ENCODE measurements around the gene PRICKLE4. TPM values are rescaled to one million over a fixed set of nuclear protein-coding genes. Genes with fewer than 3 reads are reported as not detected.

Gene PRICKLE4, protein sequence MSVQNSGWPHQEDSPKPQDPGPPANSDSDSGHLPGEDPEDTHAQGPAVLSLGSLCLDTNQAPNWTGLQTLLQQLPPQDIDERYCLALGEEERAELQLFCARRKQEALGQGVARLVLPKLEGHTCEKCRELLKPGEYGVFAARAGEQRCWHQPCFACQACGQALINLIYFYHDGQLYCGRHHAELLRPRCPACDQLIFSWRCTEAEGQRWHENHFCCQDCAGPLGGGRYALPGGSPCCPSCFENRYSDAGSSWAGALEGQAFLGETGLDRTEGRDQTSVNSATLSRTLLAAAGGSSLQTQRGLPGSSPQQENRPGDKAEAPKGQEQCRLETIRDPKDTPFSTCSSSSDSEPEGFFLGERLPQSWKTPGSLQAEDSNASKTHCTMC
- 0.50 to 1.5 TPM (median 0.82 TPM) in 3 replicates for total RNA-seq (2021)
- percentile 35 among the genes with signal in this experiment for Bru-seq, nascent RNA
- long read RNA-seq, experiment 1 = 0 reads
- long read RNA-seq, experiment 2 = 0 reads
- long read RNA-seq, experiment 3 = 0 reads

- H3K36me3 Mint-ChIP-seq = no peaks in the 10 kb centered on the region
- H3K4me1 Mint-ChIP-seq = peaks cover 30% of the 10 kb centered on the region
- H3K4me3 Mint-ChIP-seq = peak within 1 kb of the TSS; percentile 84
- ChIA-PET POLR2A (no interaction called here), CTCF (interaction anchor here (0.5 to 0.9 kb wide), 3 partner anchors 186 to 576 kb away, joined by 3 to 7 read pairs (median 4); no protein-coding TSS in a partner anchor)
- peaks cover 50% of the 10 kb centered on the region for H3K27me3 Mint-ChIP-seq (ENCODE audit: low read depth)
- no peak within 1 kb of the TSS; the same call in 1 of the 2 replicates for H3K27ac Mint-ChIP-seq
- H3K9me3 Mint-ChIP-seq = no peaks in the 10 kb centered on the region
- ATAC-seq = peak; percentile 3
- DNase-seq (ENCODE audit: low spot score) = peak; percentile 56
- TF ChIP-seq FOXP4 (CRISPR knock-in tag; IDR thresholded peaks at IDR 0.05) (no peak), MAX (CRISPR knock-in tag; IDR thresholded peaks at IDR 0.05) (0 out of 2 replicates have a peak, but pooled peaks have one; percentile 23)
Measured at GRCh38 chr6:41780551-41781365, at the start of gene PRICKLE4. Gene PRICKLE4, plus strand, starts transcription at chr6:41780782. Its CDS starts 2,692 bp downstream, at chr6:41783474.

DNA sequence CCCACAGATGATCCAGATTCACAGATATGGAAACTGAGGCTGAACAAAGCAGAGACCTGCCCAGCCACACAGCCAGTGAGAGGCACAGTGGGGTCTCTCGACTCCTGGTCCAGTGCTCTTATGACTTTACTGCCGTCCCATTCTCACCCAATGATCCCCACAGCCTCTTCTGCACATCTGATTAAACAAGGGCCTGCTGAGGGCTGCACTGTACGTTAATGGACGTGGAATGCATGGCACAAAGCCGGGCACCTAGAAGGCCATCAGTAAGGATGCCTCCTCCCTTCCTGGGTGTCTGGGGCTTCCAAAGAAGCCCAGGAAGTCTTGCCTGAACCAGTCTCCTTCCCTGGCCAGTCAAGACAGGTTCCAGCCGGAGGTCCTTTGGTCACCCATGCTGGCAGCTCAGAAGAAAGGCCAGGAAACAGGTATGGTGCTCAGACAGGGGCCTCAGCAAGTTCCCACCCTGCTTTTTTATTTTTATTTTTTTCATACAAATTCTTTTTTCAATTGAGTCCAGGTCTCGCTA, 49.0 kb upstream of the PRICKLE4 start:
- Mint-ChIP-seq H3K4me1 (peaks cover 55% of the 10 kb centered on the region), H3K27ac (no peak overlapping the region), H3K36me3 (no peaks in the 10 kb centered on the region), H3K9me3 (no peaks in the 10 kb centered on the region), H3K27me3 (ENCODE audit: low read depth) (peaks cover 15% of the 10 kb centered on the region), H3K4me3 (no peak overlapping the region)
- ATAC-seq = no peak
- DNase-seq (ENCODE audit: low spot score) = no peak
- TF ChIP-seq OVOL2 (CRISPR knock-in tag; IDR thresholded peaks at IDR 0.05; ENCODE audit: borderline replicate concordance) = no peak
- no peak for TF ChIP-seq ZNF232 (CRISPR knock-in tag; IDR thresholded peaks at IDR 0.05)
- no peak for TF ChIP-seq IRF2 (CRISPR knock-in tag; IDR thresholded peaks at IDR 0.05; ENCODE audit: borderline replicate concordance, low read depth)
- TF ChIP-seq, protein P1, sequence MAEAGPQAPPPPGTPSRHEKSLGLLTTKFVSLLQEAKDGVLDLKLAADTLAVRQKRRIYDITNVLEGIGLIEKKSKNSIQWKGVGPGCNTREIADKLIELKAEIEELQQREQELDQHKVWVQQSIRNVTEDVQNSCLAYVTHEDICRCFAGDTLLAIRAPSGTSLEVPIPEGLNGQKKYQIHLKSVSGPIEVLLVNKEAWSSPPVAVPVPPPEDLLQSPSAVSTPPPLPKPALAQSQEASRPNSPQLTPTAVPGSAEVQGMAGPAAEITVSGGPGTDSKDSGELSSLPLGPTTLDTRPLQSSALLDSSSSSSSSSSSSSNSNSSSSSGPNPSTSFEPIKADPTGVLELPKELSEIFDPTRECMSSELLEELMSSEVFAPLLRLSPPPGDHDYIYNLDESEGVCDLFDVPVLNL (CRISPR knock-in tag; IDR thresholded peaks at IDR 0.05; ENCODE audit: borderline replicate concordance, low read depth) = no peak
- CTCF ChIA-PET = no interaction called here
- POLR2A ChIA-PET = no interaction called here

- Mint-ChIP-seq H3K27ac (no peak overlapping the region), H3K4me3 (no peak overlapping the region), H3K36me3 (no peaks in the 10 kb centered on the region), H3K27me3 (ENCODE audit: low read depth) (peaks cover 15% of the 10 kb centered on the region), H3K4me1 (peaks cover 55% of the 10 kb centered on the region), H3K9me3 (no peaks in the 10 kb centered on the region)
- ChIA-PET POLR2A (no interaction called here), CTCF (interaction anchor here (0.9 to 4.6 kb wide), 3 partner anchors 27 to 290 kb away, joined by 3 to 37 read pairs (median 4); partner anchors contain the start of gene FRS3)
- DNase-seq (ENCODE audit: low spot score) (no peak), ATAC-seq (no peak)
- TF ChIP-seq NFE2L1 (CRISPR knock-in tag; IDR thresholded peaks at IDR 0.05) (no peak), SOX15 (CRISPR knock-in tag; IDR thresholded peaks at IDR 0.05) (no peak), ZBTB43 (CRISPR knock-in tag; IDR thresholded peaks at IDR 0.05) (no peak), CDX4 (CRISPR knock-in tag; IDR thresholded peaks at IDR 0.05; ENCODE audit: borderline replicate concordance) (no peak), ZNF416 (CRISPR knock-in tag; IDR thresholded peaks at IDR 0.05) (no peak), ZNF317 (CRISPR knock-in tag; IDR thresholded peaks at IDR 0.05; ENCODE audit: borderline replicate concordance, low read depth) (no peak), CBFB (CRISPR knock-in tag; IDR thresholded peaks at IDR 0.05; ENCODE audit: low read depth) (no peak), FOXP4 (CRISPR knock-in tag; IDR thresholded peaks at IDR 0.05) (no peak), ZNF532 (CRISPR knock-in tag; IDR thresholded peaks at IDR 0.05; ENCODE audit: borderline replicate concordance) (no peak)
Measured at GRCh38 chr6:41732149-41732548, 48.4 kb upstream of the PRICKLE4 start.
